LNCAP (cell line): ENCODE measurements around the gene TRAF2.

ENCODE experiments used
- CTCF ChIP-seq: fragments of 450-650 bp; IDR thresholded peaks from 2 replicates; pipeline ENCODE4 v1.5.1; 2017; ENCODE audit warnings: mild to moderate bottlenecking

TRAF2 gene

GRCh38 chr9:136847088-136847825, 39.1 kb upstream of the TRAF2 start:
- no peak for TF ChIP-seq CTCF

GRCh38 chr9:136847826-136848392, 38.4 kb upstream of the TRAF2 start:
- no peak for TF ChIP-seq CTCF

DNA sequence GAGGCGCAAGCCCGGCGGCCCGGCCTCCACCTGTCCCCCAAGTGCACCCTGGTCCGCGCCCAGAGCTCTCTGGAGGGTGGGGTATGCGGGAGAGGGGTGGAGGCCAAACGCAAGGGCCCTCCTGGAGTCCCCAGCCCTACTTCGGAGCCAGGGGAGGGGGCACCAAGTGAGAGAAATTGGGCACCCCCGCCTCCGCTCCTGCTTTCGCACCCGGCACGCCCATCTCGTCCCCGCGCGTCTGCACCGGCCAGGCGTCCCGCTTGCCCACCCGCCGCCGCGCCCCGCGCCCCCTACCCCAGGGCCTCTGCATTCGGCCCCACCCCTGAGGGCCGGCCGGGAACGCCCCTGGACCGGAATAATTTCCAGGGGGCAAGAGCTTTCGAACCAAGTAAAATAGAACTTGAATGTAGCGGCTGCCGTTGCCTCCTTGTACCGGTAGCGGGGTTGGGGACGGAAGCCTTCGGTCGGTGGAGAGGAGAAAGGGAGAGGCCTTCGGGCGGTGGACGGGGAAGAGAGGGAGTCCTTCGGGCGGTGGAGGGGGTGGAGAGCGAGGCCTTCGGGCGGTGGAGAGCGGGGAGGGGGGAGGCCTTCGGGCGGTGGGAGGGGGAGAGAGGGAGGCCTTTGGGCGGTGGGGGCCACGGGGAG, 37.8 kb upstream of the TRAF2 start:
- TF ChIP-seq CTCF: no peak

GRCh38 chr9:136849038-136849959, 37.0 kb upstream of the TRAF2 start, which contains the start of gene PHPT1:
TSS of gene PHPT1 (plus strand) at chr9:136849409. CDS start at chr9:136849431, 22 bp downstream.
- TF ChIP-seq CTCF: no peak

DNA sequence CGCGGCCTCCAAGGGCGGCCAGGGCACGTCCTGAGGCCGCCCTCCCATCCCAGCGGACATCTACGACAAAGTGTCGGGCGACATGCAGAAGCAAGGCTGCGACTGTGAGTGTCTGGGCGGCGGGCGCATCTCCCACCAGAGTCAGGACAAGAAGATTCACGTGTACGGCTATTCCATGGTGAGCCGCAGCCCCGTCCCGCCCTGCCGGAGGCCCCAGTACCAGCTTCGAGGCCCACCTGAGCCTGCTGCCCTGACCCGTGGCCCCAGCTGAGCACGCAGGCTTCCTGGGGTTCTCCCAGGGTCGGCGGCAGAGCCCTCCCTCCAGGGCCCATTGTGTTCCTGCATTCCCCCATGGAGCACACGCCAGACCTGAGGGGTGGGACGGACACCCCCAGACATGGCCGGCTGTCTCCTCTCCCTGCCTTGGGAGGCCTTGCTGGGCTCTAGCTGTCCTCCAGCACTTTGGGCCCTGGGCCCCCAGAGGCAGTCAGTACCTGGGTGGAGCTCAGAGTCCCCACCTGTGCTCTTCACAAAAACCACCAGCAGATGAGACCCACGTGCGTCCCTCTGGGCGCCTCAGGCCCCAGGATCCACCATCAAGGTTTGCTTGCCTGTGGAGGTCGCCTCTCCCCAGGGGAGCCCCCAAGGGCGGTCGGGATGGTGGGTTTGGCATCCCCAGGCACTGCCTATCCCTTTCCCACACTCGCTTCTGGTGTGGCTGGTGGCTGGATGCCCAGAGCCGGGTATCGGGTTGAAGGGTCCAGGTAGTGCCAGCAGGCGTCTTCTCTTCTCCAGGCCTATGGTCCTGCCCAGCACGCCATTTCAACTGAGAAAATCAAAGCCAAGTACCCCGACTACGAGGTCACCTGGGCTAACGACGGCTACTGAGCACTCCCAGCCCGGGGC, 36.1 kb upstream of the TRAF2 start:
- TF ChIP-seq CTCF: no peak

- no peak for TF ChIP-seq CTCF
Observed at GRCh38 chr9:136850866-136851775, 35.2 kb upstream of the TRAF2 start.
